Left renal cortex interstitium (tissue), 4 donors: ENCODE measurements around the gene LSS. TPM values are rescaled to one million over a fixed set of nuclear protein-coding genes. Genes with fewer than 3 reads are reported as not detected.
"Not testable (repeated sequence)": the region's sequence is repeated elsewhere in the genome, so short reads cannot be mapped to it uniquely, and the experiment has no call there.

Experiments
- DNase-seq, 4 donors: peaks; one replicate each; pipeline ENCODE4 v3.0.0-alpha.2; 2013; ENCODE audit warnings: low read depth in 4 of 4, low spot score in 2 of 4, missing footprints in 1 of 4
- polyA plus RNA-seq, 4 donors: library from polyadenylated mRNA; unstranded; fragments of 120-200 nt; gene quantifications; one replicate each; pipeline ENCODE4 v1.2.1, GENCODE V29; 2013; ENCODE audit not compliant: insufficient read length in 4 of 4

LSS gene
- polyA plus RNA-seq, 4 donors = 24.6 to 57.0 (median 41.4) TPM

GRCh38 chr21:46142582-46143473 lies 85.7 kb downstream of the LSS start:
- no peak for DNase-seq

GRCh38 chr21:46141767-46142581 lies 86.6 kb downstream of the LSS start:
- no peak for DNase-seq

- DNase-seq = not testable (repeated sequence)
Measured at GRCh38 chr21:46140352-46141003, 88.1 kb downstream of the LSS start.

- DNase-seq = no peak
Measured at GRCh38 chr21:46139686-46140085, 88.9 kb downstream of the LSS start.

- no peak for DNase-seq
Measured at GRCh38 chr21:46138383-46138970, 90.1 kb downstream of the LSS start.

Other genes starting within 250 kb of the LSS start
- 100 to 1,000 TPM; 218 to 378 (median 313) TPM for gene COL6A1, start 247.0 kb downstream of the LSS start, polyA plus RNA-seq
- 100 to 1,000 TPM; 184 to 330 (median 231) TPM for gene COL6A2, start 130.7 kb downstream of the LSS start, polyA plus RNA-seq
- 10 to 100 TPM; 21.5 to 51.7 (median 31.4) TPM for gene FTCD, start 73.2 kb downstream of the LSS start, polyA plus RNA-seq
- 10 to 100 TPM in 2 of 4 donors, 1 to 10 TPM in 2; 6.5 to 18.8 (median 13.6) TPM for gene SPATC1L, start 44.3 kb downstream of the LSS start, polyA plus RNA-seq
- gene MCM3AP, start 56.8 kb upstream of the LSS start, polyA plus RNA-seq = 100 to 1,000 TPM in 2 of 4 donors, 10 to 100 TPM in 2; 64.5 to 114 (median 87.3) TPM
- gene YBEY, start 57.6 kb upstream of the LSS start, polyA plus RNA-seq = 10 to 100 TPM; 21.7 to 27.1 (median 23.3) TPM
- gene C21orf58, start 95.1 kb upstream of the LSS start, polyA plus RNA-seq = 10 to 100 TPM in 3 of 4 donors, 1 to 10 TPM in 1; 6.1 to 26.2 (median 16.9) TPM
- gene PCNT, start 95.4 kb upstream of the LSS start, polyA plus RNA-seq = 10 to 100 TPM; 25.6 to 46.3 (median 35.3) TPM
- gene DIP2A, start 230.1 kb upstream of the LSS start, polyA plus RNA-seq = 10 to 100 TPM; 23.7 to 56.3 (median 39.0) TPM